ENCODE measurements around the gene SPOCK1. TPM values are rescaled to one million over a fixed set of nuclear protein-coding genes. Genes with fewer than 3 reads are reported as not detected.

The SPOCK1 gene
- total RNA-seq, 1 donor from 2014 or later = 28.6 TPM

GRCh38 chr5:137098663-137099062, 400.5 kb downstream of the SPOCK1 start:
- intact Hi-C loops (cut with micrococcal nuclease) = no loop called here
- TF ChIP-seq CTCF (IDR thresholded peaks at IDR 0.05; ENCODE audit: borderline replicate concordance) = no peak
- Histone ChIP-seq H3K4me3 (no peak overlapping the region), H3K27me3 (ENCODE audit: low read depth) (peaks cover 6% of the 10 kb centered on the region), H3K36me3 (no peaks in the 10 kb centered on the region), H3K9me3 (replicated peaks) (no peaks in the 10 kb centered on the region), H3K27ac (replicated peaks) (no peak overlapping the region), H3K4me1 (peaks cover 11% of the 10 kb centered on the region)
- DNase-seq = no peak

GRCh38 chr5:137098238-137098637, 400.9 kb downstream of the SPOCK1 start:
- H3K27me3 ChIP-seq (ENCODE audit: low read depth) = peaks cover 6% of the 10 kb centered on the region
- H3K36me3 ChIP-seq = no peaks in the 10 kb centered on the region

GRCh38 chr5:137097203-137097602, 401.9 kb downstream of the SPOCK1 start:
- TF ChIP-seq CTCF (IDR thresholded peaks at IDR 0.05; ENCODE audit: borderline replicate concordance) = no peak
- Histone ChIP-seq H3K4me1 (peaks cover 4% of the 10 kb centered on the region), H3K9me3 (replicated peaks) (no peaks in the 10 kb centered on the region), H3K4me3 (no peak overlapping the region), H3K27ac (replicated peaks) (no peak overlapping the region), H3K36me3 (no peaks in the 10 kb centered on the region), H3K27me3 (ENCODE audit: low read depth) (peaks cover 6% of the 10 kb centered on the region)
- DNase-seq = no peak
- intact Hi-C loops (cut with micrococcal nuclease) = no loop called here

More at GRCh38 chr5:137098238-137098637, 400.9 kb downstream of the SPOCK1 start:
- Histone ChIP-seq H3K4me1 (peaks cover 11% of the 10 kb centered on the region), H3K4me3 (no peak overlapping the region), H3K9me3 (replicated peaks) (no peaks in the 10 kb centered on the region), H3K27ac (replicated peaks) (no peak overlapping the region)
- intact Hi-C loops (cut with micrococcal nuclease) = no loop called here
- DNase-seq = no peak
- no peak for TF ChIP-seq CTCF (IDR thresholded peaks at IDR 0.05; ENCODE audit: borderline replicate concordance)

- Histone ChIP-seq H3K4me1 (no peaks in the 10 kb centered on the region), H3K36me3 (no peaks in the 10 kb centered on the region), H3K27ac (replicated peaks) (no peak overlapping the region), H3K4me3 (no peak overlapping the region), H3K27me3 (ENCODE audit: low read depth) (peaks cover 6% of the 10 kb centered on the region), H3K9me3 (replicated peaks) (no peaks in the 10 kb centered on the region)
- DNase-seq = no peak
- no peak for TF ChIP-seq CTCF (IDR thresholded peaks at IDR 0.05; ENCODE audit: borderline replicate concordance)
- intact Hi-C loops (cut with micrococcal nuclease) = no loop called here
These were observed 402.7 kb downstream of the SPOCK1 start for GRCh38 chr5:137096149-137097103.

GRCh38 chr5:137095597-137095996, 403.5 kb downstream of the SPOCK1 start:
- no peak overlapping the region for H3K27ac ChIP-seq (replicated peaks)
- no peaks in the 10 kb centered on the region for H3K36me3 ChIP-seq
- DNase-seq = no peak
- peaks cover 6% of the 10 kb centered on the region for H3K27me3 ChIP-seq (ENCODE audit: low read depth)
- no peaks in the 10 kb centered on the region for H3K9me3 ChIP-seq (replicated peaks)
- H3K4me1 ChIP-seq = no peaks in the 10 kb centered on the region
- H3K4me3 ChIP-seq = no peak overlapping the region
- TF ChIP-seq CTCF (IDR thresholded peaks at IDR 0.05; ENCODE audit: borderline replicate concordance) = no peak
- intact Hi-C loops (cut with micrococcal nuclease) = no loop called here

Data from left ventricle myocardium inferior (tissue), 1 donor.